NCI-H1694 (cell line): ENCODE measurements around the gene NPHP4.
A peak's percentile ranks its signal among the peaks of the same experiment; 100 is the strongest.
"Not testable (repeated sequence)": the region's sequence is repeated elsewhere in the genome, so short reads cannot be mapped to it uniquely, and the experiment has no call there.

ENCODE experiments used
- DNase-seq: peaks from one replicate; lab custom pipeline; 2025; lab: John Stamatoyannopoulos, UW

NPHP4 gene

DNA sequence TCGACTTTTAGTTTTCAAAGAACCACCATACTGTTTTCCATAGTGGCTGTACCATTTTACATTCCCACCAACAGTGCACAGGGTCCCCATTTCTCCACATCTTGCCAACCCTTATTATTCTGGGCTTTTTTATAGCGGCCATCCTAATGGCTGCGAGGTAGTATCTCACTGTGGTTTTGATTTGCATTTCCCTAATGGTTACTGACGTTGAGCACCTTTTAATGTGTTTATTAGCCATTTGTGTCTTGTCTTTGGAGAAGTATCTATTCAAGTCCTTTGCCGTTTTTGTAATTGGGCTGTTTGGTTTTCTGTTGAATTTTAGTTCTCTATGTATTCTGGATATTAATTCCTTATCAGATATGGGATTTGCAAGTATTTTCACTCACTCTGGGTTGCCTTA is 31.1 kb upstream of the NPHP4 start:
- no peak for DNase-seq

- no peak for DNase-seq
Measured at GRCh38 chr1:6022193-6022592, 30.0 kb upstream of the NPHP4 start.

DNA sequence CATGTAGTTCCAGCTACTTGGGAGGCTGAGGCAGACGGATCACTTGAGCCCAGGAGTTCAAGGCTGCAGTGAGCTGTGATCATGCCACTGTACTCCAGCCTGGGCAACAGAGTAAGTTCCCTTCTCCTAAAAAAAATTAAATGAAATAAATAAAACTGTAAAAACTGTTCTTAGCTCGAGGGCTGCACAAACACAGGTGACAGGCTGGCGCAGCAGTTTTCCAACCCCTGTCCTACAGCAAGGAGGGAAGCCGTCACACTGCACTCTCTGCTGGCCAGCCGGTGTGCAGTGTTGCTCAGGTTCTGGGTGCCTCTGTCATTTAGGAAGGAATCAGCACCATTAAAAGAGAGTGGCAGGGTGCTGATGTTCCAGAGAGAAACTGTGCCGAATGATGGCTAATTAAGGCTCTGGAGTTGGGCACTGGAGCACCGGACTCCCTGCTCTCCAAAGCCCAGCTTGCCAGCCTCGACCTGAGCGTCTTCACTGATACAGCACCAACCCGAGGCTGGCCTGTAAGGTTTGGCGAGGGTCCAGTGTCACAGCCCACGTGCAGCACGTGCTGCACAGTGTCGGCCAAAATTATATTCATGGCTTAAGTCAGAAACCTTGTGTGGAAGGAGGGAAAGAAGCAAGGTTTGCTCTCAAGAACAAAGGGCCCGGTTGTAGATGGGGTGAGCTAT is 27.1 kb upstream of the NPHP4 start:
- no peak for DNase-seq

- DNase-seq, result not testable (repeated sequence)
Measured at GRCh38 chr1:6017654-6018053, 25.4 kb upstream of the NPHP4 start.

DNA sequence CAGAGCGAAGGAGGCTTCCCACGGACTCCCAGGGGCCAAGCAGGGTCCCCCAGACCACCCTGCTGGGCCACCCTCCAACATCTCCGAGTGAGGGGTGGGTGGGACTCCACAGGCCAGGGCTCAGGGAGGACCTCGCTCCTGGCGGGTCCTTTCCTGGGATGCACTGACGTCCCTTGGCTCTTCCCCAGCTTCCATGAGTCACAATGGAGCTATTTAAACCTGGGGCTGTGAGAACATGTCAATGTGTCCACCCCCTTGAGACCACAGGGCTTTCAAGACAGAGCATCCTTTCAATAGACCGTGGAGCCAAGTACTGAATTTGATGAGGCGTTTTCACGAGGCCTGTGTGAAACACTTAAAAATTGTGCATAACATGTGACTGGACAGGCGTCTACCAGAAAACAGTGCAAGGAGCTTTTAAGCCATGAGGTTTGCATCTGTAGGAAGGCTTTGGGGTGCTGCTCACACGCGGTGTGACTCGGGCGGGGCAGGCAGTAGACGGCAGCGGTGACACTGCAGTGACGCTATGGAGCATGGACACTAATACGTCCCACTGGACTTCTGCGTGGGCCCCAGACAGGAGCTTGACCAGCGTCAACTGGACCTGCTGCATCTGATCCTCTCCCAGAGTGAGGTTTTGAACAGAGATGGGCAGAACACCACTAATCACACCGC is 24.1 kb upstream of the NPHP4 start:
- DNase-seq, result no peak

GRCh38 chr1:6014130-6014999 is 22.1 kb upstream of the NPHP4 start:
- DNase-seq, result peak; percentile 33

DNA sequence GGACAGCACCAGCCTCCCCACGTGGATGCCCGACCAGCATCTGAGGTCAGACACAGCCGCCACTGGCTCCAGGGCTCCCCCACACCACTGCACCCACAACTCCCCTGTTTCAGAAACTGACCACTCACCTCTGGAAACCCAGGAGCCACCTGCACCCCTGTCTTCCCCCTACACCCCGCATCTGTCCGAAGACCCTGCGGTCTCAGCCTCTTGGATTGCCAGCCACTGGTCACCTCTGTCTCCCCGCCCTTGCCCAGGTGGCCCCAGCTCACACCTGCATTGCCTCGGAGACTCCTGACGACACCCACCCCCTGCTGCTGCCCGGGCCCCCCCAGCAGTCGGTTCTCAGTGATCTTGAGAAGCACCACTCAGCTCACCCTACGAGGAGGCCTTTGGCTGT is 21.3 kb upstream of the NPHP4 start:
- DNase-seq, result no peak

DNA sequence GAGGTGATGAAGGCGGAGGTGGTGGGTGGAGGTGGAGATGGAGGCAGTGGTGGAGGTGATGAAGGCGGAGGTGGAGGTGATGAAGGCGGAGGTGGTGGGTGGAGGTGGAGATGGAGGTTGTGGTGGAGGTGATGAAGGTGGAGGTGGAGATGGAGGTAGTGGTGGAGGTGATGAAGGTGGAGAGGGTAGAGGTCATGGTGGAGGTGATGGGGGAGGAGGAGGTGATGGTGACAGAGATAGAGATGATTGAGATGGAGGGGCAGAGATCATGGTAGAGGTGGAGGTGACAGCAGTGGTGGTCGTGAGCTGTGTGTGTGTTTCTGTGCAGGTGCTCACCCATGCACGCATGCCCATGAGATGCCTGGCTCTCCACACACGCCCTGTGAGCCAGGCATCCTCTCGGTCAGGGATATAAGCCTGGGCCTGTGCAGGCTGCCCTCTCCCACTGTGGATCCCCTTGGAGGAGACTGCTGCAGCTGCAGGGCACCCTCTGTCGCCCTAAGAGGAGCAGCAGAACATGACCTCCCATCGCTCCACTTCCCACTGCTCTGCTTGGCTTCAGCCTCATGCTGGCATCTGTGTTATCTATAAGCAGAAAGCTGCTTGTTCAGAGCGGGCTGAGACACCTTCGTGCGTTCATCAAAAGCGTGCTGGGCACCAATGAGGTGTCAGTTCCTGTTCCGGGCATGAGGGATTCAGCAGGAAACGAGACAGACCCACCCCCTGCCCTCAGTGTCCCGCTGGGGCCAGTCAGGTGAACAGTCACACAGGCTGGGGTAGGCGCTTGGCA is 20.5 kb upstream of the NPHP4 start:
- no peak for DNase-seq

- DNase-seq, result no peak
Measured at GRCh38 chr1:6011946-6012258, 19.7 kb upstream of the NPHP4 start.

- no peak for DNase-seq
Measured at GRCh38 chr1:6011161-6011945, 19.1 kb upstream of the NPHP4 start.

GRCh38 chr1:6010554-6010953 is 18.3 kb upstream of the NPHP4 start:
- no peak for DNase-seq

GRCh38 chr1:6009120-6010040 is 17.2 kb upstream of the NPHP4 start:
- DNase-seq, result no peak

DNA sequence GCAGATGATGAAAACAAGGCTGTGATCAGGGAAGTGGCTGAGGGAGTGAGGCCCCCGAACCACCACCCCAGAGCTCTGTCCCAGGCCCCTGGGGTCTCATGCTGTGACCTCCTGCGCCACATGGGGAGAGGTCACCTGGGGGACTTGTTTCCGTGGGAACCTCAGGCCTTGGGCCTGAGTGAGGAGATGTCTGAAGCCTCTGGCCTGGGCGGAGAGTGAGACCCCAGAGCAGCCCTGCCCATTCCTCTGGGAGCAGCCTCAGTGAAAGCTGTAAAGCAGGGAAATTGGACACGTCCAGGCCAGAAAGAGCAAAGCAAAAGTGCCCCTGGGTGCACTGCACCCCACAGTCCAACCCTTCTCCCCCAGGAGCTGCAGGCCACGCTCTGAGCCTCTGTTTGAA is 16.5 kb upstream of the NPHP4 start:
- DNase-seq, result no peak

DNA sequence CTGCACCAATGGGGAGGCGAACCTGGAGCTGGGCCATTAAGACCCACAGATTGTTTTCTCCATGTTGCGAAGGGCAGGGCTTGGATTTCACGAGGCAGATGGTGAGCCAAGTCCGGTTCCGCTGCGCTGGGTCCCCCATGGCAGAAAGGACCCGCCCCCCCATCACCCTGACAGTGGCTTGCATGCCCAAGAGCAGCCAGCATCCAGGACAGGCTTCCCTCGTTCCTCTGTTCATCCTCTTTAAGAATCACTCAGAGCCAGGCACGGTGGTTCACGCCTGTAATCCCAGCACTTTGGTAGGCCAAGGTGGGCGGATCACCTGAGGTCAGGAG is 15.8 kb upstream of the NPHP4 start:
- DNase-seq, result no peak

GRCh38 chr1:6007318-6008083 is 15.3 kb upstream of the NPHP4 start:
- DNase-seq, result no peak

DNA sequence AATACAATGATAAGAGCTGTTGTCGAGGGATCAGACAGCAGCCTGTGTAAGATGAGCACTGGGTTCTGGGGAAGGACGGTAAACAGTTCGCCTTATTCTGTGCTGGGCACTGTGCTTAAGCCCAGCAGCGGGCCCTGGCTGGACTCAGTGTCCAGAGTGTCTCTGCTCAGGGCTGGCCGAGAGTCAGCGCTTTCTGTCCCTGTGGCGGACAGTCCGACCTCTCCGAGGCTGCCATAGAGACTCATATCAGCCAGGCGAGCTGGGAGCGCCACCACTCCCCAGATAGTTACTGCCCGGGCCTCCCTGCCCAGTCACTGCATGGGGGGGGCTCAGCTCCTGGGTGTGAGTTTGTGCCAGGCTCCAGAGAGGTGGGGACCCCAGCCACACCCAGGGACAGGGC is 14.7 kb upstream of the NPHP4 start:
- DNase-seq, result no peak

GRCh38 chr1:6005276-6005917 is 13.2 kb upstream of the NPHP4 start:
- DNase-seq, result no peak

GRCh38 chr1:6004412-6005123 is 12.3 kb upstream of the NPHP4 start:
- DNase-seq, result no peak
